Measurements from ENCODE around the gene RCE1.

- TF ChIP-seq EZH2 (IDR thresholded peaks at IDR 0.05) (no peak), POLR2AphosphoS5 (IDR thresholded peaks at IDR 0.05; ENCODE audit: borderline replicate concordance, low read depth, low read length) (no peak)
Measured at GRCh38 chr11:66820381-66820780, 22.9 kb upstream of the RCE1 start.

Measured in SK-N-MC (cell line).